Adrenal gland (tissue), 12 donors: ENCODE data around the gene PPM1L. TPM values are rescaled to one million over a fixed set of nuclear protein-coding genes. Genes with fewer than 3 reads are reported as not detected.

Source experiments
- DNase-seq, 7 donors: peaks; one replicate each; pipeline ENCODE4 v3.0.0-alpha.2; 2019 to 2020
- H3K27ac ChIP-seq, 5 donors: fragments of 200-600 bp; sonication (generic) in 4 of 5; 1 replicate in 3 of 5; 2 replicates in 2 of 5; pipeline versions ENCODE4 v1.5.1 to v1.8.0; 2016 to 2020; ENCODE audit warnings: mild to moderate bottlenecking in 1 of 5
- H3K27me3 ChIP-seq: fragments of 200-600 bp; 2 replicates; pipeline ENCODE4 v1.8.0; 2021
- H3K36me3 ChIP-seq, 2 donors: fragments of 200-600 bp; replicated peaks in 1 of 2; 1 replicate in 1 of 2; 2 replicates in 1 of 2; pipeline versions ENCODE4 v1.5.1 to v1.8.0; 2018 to 2022
- H3K4me1 ChIP-seq, 2 donors: fragments of 200-600 bp; replicated peaks in 1 of 2; 1 replicate in 1 of 2; 2 replicates in 1 of 2; pipeline versions ENCODE4 v1.5.1 to v1.8.0; 2018 to 2021
- H3K4me3 ChIP-seq, 4 donors: fragments of 200-600 bp; sonication (generic) in 3 of 4; one replicate each; pipeline ENCODE4 v1.5.1; 2016 to 2018
- H3K9me3 ChIP-seq, 3 donors: fragments of 200-600 bp; sonication (generic) in 1 of 3; replicated peaks in 1 of 3; 1 replicate in 2 of 3; 2 replicates in 1 of 3; pipeline versions ENCODE4 v1.5.1 to v1.8.0; 2016 to 2021
- CTCF ChIP-seq, 6 experiments: fragments of 450-650 bp in 4 of 6; fragments of 200-600 bp in 2 of 6; sonication (generic) in 1 of 6; IDR thresholded peaks; 1 replicate in 5 of 6; 2 replicates in 1 of 6; pipeline versions ENCODE4 v1.5.1 to v1.8.0; 2016 to 2021; ENCODE audit warnings: antibody characterized with exemption in 6 of 6, mild to moderate bottlenecking in 2 of 6, moderate library complexity in 1 of 6
- POLR2A ChIP-seq, 2 donors: fragments of 450-650 bp; IDR thresholded peaks; one replicate each; pipeline ENCODE4 v1.6.1; 2017; ENCODE audit warnings: antibody characterized with exemption in 2 of 2, mild to moderate bottlenecking in 2 of 2, moderate library complexity in 1 of 2
- WGBS, 4 donors: extraction: QIAGEN DNeasy Blood & Tissue Kit in 2 of 4; methylation state at CpG; one replicate each; pipeline versions ENCODE4 v1.1.5 to v1.1.7; 2013 to 2017; 5-methylcytosine and 5-hydroxymethylcytosine counted together
- intact Hi-C, 2 donors: fragments of 100-400 bp; cut with DNase I; formaldehyde crosslinking; loops; one replicate each; pipeline versions ENCODE4 v1.14.1 to v1.15.0; 2022 to 2023
- polyA plus RNA-seq, 3 donors: library from polyadenylated mRNA; stranded (reverse); fragments of 200-250 nt in 2 of 3; fragments of 350-450 nt in 1 of 3; fragmentation: Illumina TruSeq in 1 of 3; extraction: RNeasy Lipid Tissue Mini Kit (QIAGEN cat#74804) in 1 of 3; gene quantifications; one replicate each; pipeline ENCODE4 v1.2.3, GENCODE V29; 2013 to 2014
- total RNA-seq, 9 donors: library from RNA; depleted of rRNA in 4 of 9; stranded (reverse); fragments of >200 nt in 4 of 9; fragments of 120-200 nt in 1 of 9; fragmentation: NEBNext Ultra II Directional in 1 of 9; extraction: Animal tissue kit (Norgen Biotek cat#: 25700) in 1 of 9; gene quantifications; one replicate each; pipeline versions ENCODE4 v1.1.0 to v1.2.4, GENCODE V29; 2013 to 2023
- donor health status: healthy with polysubstance abuse.
- donor health status: Bipolar disorder and iron deficiency.
- donor health status: DM: yes; HTN: yes; CAD: no.
- donor health status: DM: no; HTN: no; CAD: no.
- donor health status: DM: no; HTN: no; CAD: no.
- donor health status: DM: yes; HTN: yes; CAD: no.

Gene PPM1L
- total and polyA plus RNA-seq, 12 donors: 2.4 to 53.6 (median 35.0) TPM

GRCh38 chr3:160831401-160831800 is 75.4 kb downstream of the PPM1L start:
- Histone ChIP-seq H3K27me3 (no peaks in the 10 kb centered on the region), H3K4me1 (no peaks in the 10 kb centered on the region), H3K9me3 (no peaks in the 10 kb centered on the region), H3K27ac (no peak overlapping the region), H3K36me3 (no peaks in the 10 kb centered on the region), H3K4me3 (no peak overlapping the region)
- TF ChIP-seq CTCF (IDR thresholded peaks at IDR 0.05) (no peak), POLR2A (IDR thresholded peaks at IDR 0.05) (no peak)
- DNase-seq: no peak
- intact Hi-C loops: no loop called here
- WGBS, 4 donors: 77 to 91% (median 82%) methylated on average over 3 of the region's 3 CpGs

GRCh38 chr3:160837394-160837980 is 81.5 kb downstream of the PPM1L start:
- H3K4me1 ChIP-seq: peaks cover 0 to 5% of the 10 kb centered on the region in 2 donors
- WGBS, 4 donors: 34 to 46% (median 43%) methylated on average over 3 of the region's 3 CpGs
- no peak for DNase-seq
- H3K9me3 ChIP-seq: peaks cover 0 to 3% (median 0%) of the 10 kb centered on the region in 3 donors
- H3K27me3 ChIP-seq: no peaks in the 10 kb centered on the region
- H3K4me3 ChIP-seq: no peak overlapping the region
- H3K27ac ChIP-seq: no peak overlapping the region
- intact Hi-C loops: no loop called here
- TF ChIP-seq CTCF (IDR thresholded peaks at IDR 0.05) (no peak), POLR2A (IDR thresholded peaks at IDR 0.05) (no peak)
- no peaks in the 10 kb centered on the region for H3K36me3 ChIP-seq

- H3K9me3 ChIP-seq: peaks cover 0 to 3% (median 0%) of the 10 kb centered on the region in 3 donors
- no peak overlapping the region for H3K27ac ChIP-seq
- intact Hi-C loops: no loop called here
- no peaks in the 10 kb centered on the region for H3K27me3 ChIP-seq
- H3K4me1 ChIP-seq: peaks cover 0 to 5% of the 10 kb centered on the region in 2 donors
- DNase-seq: no peak
- 79 to 95% (median 91%) methylated on average over 2 of the region's 2 CpGs for WGBS, 4 donors
- TF ChIP-seq POLR2A (IDR thresholded peaks at IDR 0.05) (no peak), CTCF (IDR thresholded peaks at IDR 0.05) (no peak)
- no peaks in the 10 kb centered on the region for H3K36me3 ChIP-seq
- H3K4me3 ChIP-seq: no peak overlapping the region
Observed at GRCh38 chr3:160840590-160840989, 84.6 kb downstream of the PPM1L start.

GRCh38 chr3:160841455-160841854 is 85.4 kb downstream of the PPM1L start:
- DNase-seq: no peak
- Histone ChIP-seq H3K4me3 (no peak overlapping the region), H3K9me3 (peaks cover 0 to 3% (median 0%) of the 10 kb centered on the region in 3 donors), H3K4me1 (peaks cover 0 to 5% of the 10 kb centered on the region in 2 donors), H3K27me3 (no peaks in the 10 kb centered on the region), H3K36me3 (no peaks in the 10 kb centered on the region), H3K27ac (no peak overlapping the region)
- intact Hi-C loops: no loop called here
- TF ChIP-seq CTCF (IDR thresholded peaks at IDR 0.05) (no peak), POLR2A (IDR thresholded peaks at IDR 0.05) (no peak)
- 86 to 94% (median 90%) methylated on average over 1 of the region's 1 CpG for WGBS, 4 donors
